K562 (cell line): Measurements from ENCODE around the gene MRPS5. TPM values are rescaled to one million over a fixed set of nuclear protein-coding genes. Genes with fewer than 3 reads are reported as not detected.

ENCODE experiments used
- ATAC-seq: fragments of 200-7000 bp; cut with Tn5 transposase; 3 replicates; pipeline ENCODE4 v1.9.1; 2020; ENCODE audit warnings: moderate library complexity
- BruUV-seq: library from RNA; stranded (reverse); fragments of 400-500 nt; replicated peaks from 2 replicates; lab custom pipeline; 2021; lab: Mats Ljungman, UMichigan
- CTCF ChIA-PET: fragments of 300-600 bp; formaldehyde crosslinking; extraction: SDS; loops from one replicate; lab custom pipeline; 2021; ENCODE audit warnings: low intra/inter-chr PET ratio; lab: Yijun Ruan, JAX
- POLR2A ChIA-PET: fragments of 300-600, 350-650 bp; sonication (Branson Sonifier 250); formaldehyde crosslinking; extraction: SDS; loops from one replicate; lab custom pipeline; 2021; ENCODE audit warnings: antibody characterized with exemption, inconsistent platforms; lab: Yijun Ruan, JAX
- DNase-seq, 4 experiments: peaks; one replicate each; pipeline versions ENCODE4 v3.0.0 to v3.0.0-alpha.2; 2011 to 2018; ENCODE audit warnings: low spot score in 3 of 4, mixed read lengths in 3 of 4; ENCODE audit errors: extremely low read depth in 1 of 4
- FAIRE-seq: peaks from 2 replicates; lab custom pipeline; 2011; peaks lifted over from hg19 to GRCh38; lab: Jason Lieb, UNC
- H2AFZ ChIP-seq: 2 replicates; pipeline ENCODE4 v1.6.0; 2011; ENCODE audit warnings: low read depth, low read length, control low read depth, inconsistent platforms
- H3K27ac ChIP-seq: fragments of 200-600 bp; 3 replicates; pipeline ENCODE4 v1.8.0; 2011; ENCODE audit warnings: low read depth, mild to moderate bottlenecking, control low read depth, inconsistent platforms, low read length, moderate library complexity, mixed read lengths; ENCODE audit errors: extremely low read depth
- H3K27me3 ChIP-seq, 2 experiments: fragments of 300-600 bp in 1 of 2; 2 replicates in 1 of 2; 3 replicates in 1 of 2; pipeline versions ENCODE4 v1.6.0 to v1.8.0; 2011; ENCODE audit warnings: inconsistent platforms in 2 of 2, low read length in 2 of 2, mild to moderate bottlenecking in 1 of 2, mixed read lengths in 1 of 2, moderate library complexity in 1 of 2; ENCODE audit not compliant: control insufficient read depth in 2 of 2, insufficient read depth in 2 of 2
- H3K36me3 ChIP-seq: fragments of 300-600 bp; 3 replicates; pipeline ENCODE4 v1.8.0; 2011; ENCODE audit warnings: mild to moderate bottlenecking, low read length, inconsistent platforms; ENCODE audit not compliant: control insufficient read depth, insufficient read depth
- H3K4me1 ChIP-seq, 2 experiments: fragments of 200-600 bp in 1 of 2; replicated peaks in 1 of 2; 2 replicates in 1 of 2; 3 replicates in 1 of 2; pipeline versions ENCODE4 v1.5.1 to v1.8.0; 2011; ENCODE audit warnings: inconsistent platforms in 2 of 2, low read length in 2 of 2, mild to moderate bottlenecking in 1 of 2, mixed read lengths in 1 of 2, moderate library complexity in 1 of 2; ENCODE audit not compliant: control insufficient read depth in 2 of 2, insufficient read depth in 2 of 2
- H3K4me2 ChIP-seq: 2 replicates; pipeline ENCODE4 v1.6.1; 2011; ENCODE audit warnings: low read length, control low read depth, inconsistent platforms, mixed read lengths; ENCODE audit not compliant: insufficient read depth
- H3K4me3 ChIP-seq: fragments of 200-600 bp; sonication (generic), shearing (Covaris generic); 2 replicates; pipeline ENCODE4 v1.5.1; 2016; ENCODE audit warnings: control low read depth, inconsistent platforms
- H3K79me2 ChIP-seq: fragments of 200-600 bp; 3 replicates; pipeline ENCODE4 v1.8.0; 2011; ENCODE audit warnings: low read length, inconsistent platforms; ENCODE audit not compliant: control insufficient read depth, insufficient read depth
- H3K9ac ChIP-seq, 2 experiments: 2 replicates each; pipeline versions ENCODE4 v1.6.0 to v1.6.1; 2011; ENCODE audit warnings: low read depth in 2 of 2, low read length in 2 of 2, control low read depth in 1 of 2, inconsistent platforms in 1 of 2, mild to moderate bottlenecking in 1 of 2, mixed read lengths in 1 of 2; ENCODE audit not compliant: insufficient read depth in 1 of 2
- H3K9me1 ChIP-seq: one replicate; pipeline ENCODE4 v1.6.0; 2011; ENCODE audit warnings: inconsistent platforms, mild to moderate bottlenecking, low read length, moderate library complexity; ENCODE audit not compliant: control insufficient read depth, insufficient read depth
- H3K9me3 ChIP-seq: replicated peaks from 2 replicates; pipeline ENCODE4 v1.5.1; 2011; ENCODE audit warnings: low read depth, low read length, inconsistent platforms; ENCODE audit not compliant: control insufficient read depth, insufficient read depth
- H4K20me1 ChIP-seq: replicated peaks from 2 replicates; pipeline ENCODE4 v1.6.1; 2011; ENCODE audit warnings: low read length, inconsistent platforms, mixed read lengths; ENCODE audit not compliant: control insufficient read depth, insufficient read depth
- HDAC8 ChIP-seq: fragments of 450-650 bp; IDR thresholded peaks from 2 replicates; pipeline ENCODE4 v1.6.1; 2016; ENCODE audit warnings: mild to moderate bottlenecking, missing genetic modification characterization, moderate library complexity, missing compliant biosample characterization
- HSF4 ChIP-seq: fragments of 250-450 bp; sonication (Bioruptor Pico); IDR thresholded peaks from 2 replicates; pipeline ENCODE4 v2.1.2; 2022; ENCODE audit warnings: mild to moderate bottlenecking, moderate library complexity, borderline replicate concordance
- NR2C2 ChIP-seq, 2 experiments: fragments of 200-800 bp in 1 of 2; sonication (Bioruptor generic) in 1 of 2; sonication (generic) in 1 of 2; formaldehyde crosslinking in 1 of 2; IDR thresholded peaks; 2 replicates each; pipeline versions ENCODE4 v1.6.1 to v1.8.0; 2016 to 2022; ENCODE audit warnings: mild to moderate bottlenecking in 1 of 2, missing compliant biosample characterization in 1 of 2, missing genetic modification characterization in 1 of 2, missing genetic modification reagents in 1 of 2
- SAFB2 ChIP-seq: fragments of 200-400 bp; formaldehyde crosslinking; IDR thresholded peaks from 2 replicates; pipeline ENCODE4 v1.6.1; 2018; ENCODE audit warnings: borderline replicate concordance, low read length, low read depth, moderate library complexity; ENCODE audit not compliant: severe bottlenecking
- WHSC1 ChIP-seq: IDR thresholded peaks from one replicate; pipeline ENCODE4 v1.6.1; 2012; ENCODE audit warnings: low read length, control low read depth, inconsistent platforms
- ZNF41 ChIP-seq: fragments of 250-450 bp; sonication (Bioruptor Pico); conservative IDR thresholded peaks from 2 replicates; pipeline ENCODE4 v1.4.0; 2020; ENCODE audit warnings: mild to moderate bottlenecking
- WGBS: fragments of 100-300 bp; shearing (Covaris generic); methylation state at CpG from one replicate; pipeline ENCODE4 v1.1.6; 2016; ENCODE audit warnings: low coverage, mixed read lengths; ENCODE audit not compliant: insufficient coverage; ENCODE audit errors: missing lambda C conversion rate; 5-methylcytosine and 5-hydroxymethylcytosine counted together
- in situ Hi-C: fragments of 300-500 bp; cut with MboI; formaldehyde crosslinking; loops from 4 replicates; pipeline ENCODE4 v1.15.0; 2018; ENCODE audit warnings: inconsistent platforms, mixed read lengths
- intact Hi-C: fragments of 100-400 bp; cut with micrococcal nuclease; formaldehyde crosslinking; loops from 2 replicates; pipeline ENCODE4 v1.14.2; 2022
- polyA plus RNA-seq, 8 experiments: library from polyadenylated mRNA; depleted of rRNA in 4 of 8; stranded (reverse) in 5 of 8; unstranded in 3 of 8; fragments of >200 nt; fragmentation: Nextera tagmentation in 2 of 8; fragmentation: Illumina TruSeq in 1 of 8; extraction: Ambion mirVana in 2 of 8; extraction: Trizol in 1 of 8; gene quantifications; 2 replicates each; pipeline versions ENCODE4 v1.2.1 to v1.2.3, GENCODE V29; 2011 to 2014; ENCODE audit warnings: inconsistent platforms in 1 of 8, missing spikeins in 1 of 8
- total RNA-seq, 7 experiments: library from RNA; depleted of rRNA in 6 of 7; stranded (reverse); fragments of >200 nt in 6 of 7; fragmentation: Illumina TruSeq in 2 of 7; extraction: Trizol in 2 of 7; gene quantifications; 2 replicates each; pipeline versions ENCODE4 v1.2.1 to v1.2.3, GENCODE V29; 2011 to 2021; ENCODE audit warnings: low replicate concordance in 1 of 7
- TF ChIP-seq, protein P1 (sequence below): sonication (generic); formaldehyde crosslinking; IDR thresholded peaks from 2 replicates; pipeline ENCODE4 v1.8.1; 2023; ENCODE audit warnings: mild to moderate bottlenecking, missing genetic modification reagents
- TF ChIP-seq, protein P2 (sequence below): sonication (generic); formaldehyde crosslinking; IDR thresholded peaks from 2 replicates; pipeline ENCODE4 v1.9.0; 2022; ENCODE audit warnings: mild to moderate bottlenecking, missing genetic modification reagents

MRPS5 gene
- total and polyA plus RNA-seq, 9 of the 15 experiments (the other 6 are each of a cell fraction or from before 2014, with no cell fraction given): 85.0 to 162 (median 118) TPM

DNA sequence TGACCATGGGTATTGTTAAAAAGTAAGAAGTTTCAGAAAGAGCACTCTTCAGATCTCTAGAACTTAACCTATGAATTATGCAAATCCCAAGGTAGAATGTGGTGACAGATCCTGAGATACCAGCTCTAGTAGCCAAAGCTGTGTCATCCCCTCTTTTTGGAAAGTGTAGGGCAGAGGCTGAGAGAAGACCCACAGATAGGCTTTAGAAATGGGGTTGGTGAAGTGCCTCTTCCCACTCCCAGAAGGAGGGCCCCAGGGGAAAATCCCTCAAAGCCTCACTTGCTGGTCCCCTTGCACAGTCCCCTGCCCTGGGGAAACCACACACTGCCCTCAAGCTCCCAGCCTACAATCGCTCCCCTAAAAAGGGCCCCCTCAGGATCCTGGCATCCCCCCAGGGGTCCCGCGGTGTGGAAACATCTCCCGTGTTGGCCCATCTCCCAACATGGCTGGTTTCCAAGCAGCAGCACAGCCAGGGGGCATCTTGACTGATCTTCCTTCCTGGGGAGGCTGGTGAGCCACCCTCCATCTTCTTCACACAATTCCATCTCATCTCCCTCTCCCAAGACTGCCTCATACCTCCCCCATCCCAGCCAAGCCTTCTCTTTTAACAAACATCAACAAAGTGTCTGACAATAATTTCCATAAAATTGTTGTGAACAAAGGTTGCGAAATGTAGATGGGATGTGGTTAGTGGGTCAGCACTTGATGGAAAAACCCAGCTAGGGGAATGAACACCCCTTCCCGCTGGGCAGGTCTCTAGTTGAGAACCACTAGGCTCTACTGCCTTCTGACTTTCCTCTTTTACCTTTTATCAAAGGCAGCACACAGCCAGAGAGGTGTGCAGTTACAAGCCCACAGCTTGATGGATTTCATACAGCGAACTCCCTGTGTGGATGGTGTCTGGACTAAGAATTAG is 71.0 kb downstream of the MRPS5 start:
- Histone ChIP-seq H3K27me3 (peaks cover under 1 to 59% of the 10 kb centered on the region in 2 experiments; a peak in 3 of 5 replicates), H3K9me3 (no peaks in the 10 kb centered on the region), H4K20me1 (no peaks in the 10 kb centered on the region; the same call in 1 of the 2 replicates), H3K36me3 (no peaks in the 10 kb centered on the region), H3K9ac (no peak overlapping the region), H3K79me2 (no peaks in the 10 kb centered on the region), H3K27ac (no peak overlapping the region), H3K4me3 (no peak overlapping the region), H3K4me1 (no peaks in the 10 kb centered on the region), H2AFZ (no peak overlapping the region), H3K9me1 (no peaks in the 10 kb centered on the region), H3K4me2 (no peak overlapping the region)
- POLR2A ChIA-PET: no interaction called here
- BruUV-seq: no TSS peak
- intact Hi-C loops: no loop called here
- FAIRE-seq: no peak
- CTCF ChIA-PET: no interaction called here
- WGBS: 2% methylated on average over 7 of the region's 7 CpGs
- DNase-seq: no peak
- in situ Hi-C loops: no loop called here
- ATAC-seq: no peak
- TF ChIP-seq HSF4 (CRISPR knock-in tag) (no peak), NR2C2 (CRISPR knock-in tag; IDR thresholded peaks at IDR 0.05) (no peak), NR2C2 (tag; IDR thresholded peaks at IDR 0.05) (no peak), HDAC8 (tag) (no peak), ZNF41 (CRISPR knock-in tag) (no peak), WHSC1 (no peak), SAFB2 (no peak)
- TF ChIP-seq, protein P1, sequence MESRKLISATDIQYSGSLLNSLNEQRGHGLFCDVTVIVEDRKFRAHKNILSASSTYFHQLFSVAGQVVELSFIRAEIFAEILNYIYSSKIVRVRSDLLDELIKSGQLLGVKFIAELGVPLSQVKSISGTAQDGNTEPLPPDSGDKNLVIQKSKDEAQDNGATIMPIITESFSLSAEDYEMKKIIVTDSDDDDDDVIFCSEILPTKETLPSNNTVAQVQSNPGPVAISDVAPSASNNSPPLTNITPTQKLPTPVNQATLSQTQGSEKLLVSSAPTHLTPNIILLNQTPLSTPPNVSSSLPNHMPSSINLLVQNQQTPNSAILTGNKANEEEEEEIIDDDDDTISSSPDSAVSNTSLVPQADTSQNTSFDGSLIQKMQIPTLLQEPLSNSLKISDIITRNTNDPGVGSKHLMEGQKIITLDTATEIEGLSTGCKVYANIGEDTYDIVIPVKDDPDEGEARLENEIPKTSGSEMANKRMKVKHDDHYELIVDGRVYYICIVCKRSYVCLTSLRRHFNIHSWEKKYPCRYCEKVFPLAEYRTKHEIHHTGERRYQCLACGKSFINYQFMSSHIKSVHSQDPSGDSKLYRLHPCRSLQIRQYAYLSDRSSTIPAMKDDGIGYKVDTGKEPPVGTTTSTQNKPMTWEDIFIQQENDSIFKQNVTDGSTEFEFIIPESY (CRISPR knock-in tag): no peak
- TF ChIP-seq, protein P2, sequence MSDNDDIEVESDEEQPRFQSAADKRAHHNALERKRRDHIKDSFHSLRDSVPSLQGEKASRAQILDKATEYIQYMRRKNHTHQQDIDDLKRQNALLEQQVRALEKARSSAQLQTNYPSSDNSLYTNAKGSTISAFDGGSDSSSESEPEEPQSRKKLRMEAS (CRISPR knock-in tag): no peak
